GM19452 (cell line): ENCODE measurements around the gene SCO1.
"Not testable (repeated sequence)": the region's sequence is repeated elsewhere in the genome, so short reads cannot be mapped to it uniquely, and the experiment has no call there.

ENCODE experiments used
- ATAC-seq: cut with Tn5 transposase; IDR thresholded peaks from one replicate; pipeline ENCODE4 v1.9.1; 2021; ENCODE audit not compliant: unreplicated experiment

Gene SCO1

DNA sequence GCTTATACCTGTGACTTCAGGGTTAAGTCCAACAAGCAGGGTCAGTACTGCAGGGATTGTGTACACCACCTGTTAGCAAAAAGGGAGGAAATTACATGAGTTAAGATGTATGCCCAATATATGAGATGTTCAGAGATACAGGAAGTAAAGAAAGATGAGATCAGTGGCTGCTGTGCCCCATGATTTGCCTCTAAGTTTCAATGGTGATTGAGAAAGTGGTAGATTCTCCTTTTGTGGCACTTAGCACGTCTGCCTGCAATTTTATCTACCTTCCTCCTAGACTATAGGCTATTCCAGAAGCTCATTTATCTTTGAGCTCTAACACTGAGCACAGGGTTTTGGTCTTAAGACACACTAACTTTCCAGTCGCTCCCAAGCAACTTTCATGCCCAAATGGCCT lies 28.9 kb upstream of the SCO1 start:
- ATAC-seq = no peak

DNA sequence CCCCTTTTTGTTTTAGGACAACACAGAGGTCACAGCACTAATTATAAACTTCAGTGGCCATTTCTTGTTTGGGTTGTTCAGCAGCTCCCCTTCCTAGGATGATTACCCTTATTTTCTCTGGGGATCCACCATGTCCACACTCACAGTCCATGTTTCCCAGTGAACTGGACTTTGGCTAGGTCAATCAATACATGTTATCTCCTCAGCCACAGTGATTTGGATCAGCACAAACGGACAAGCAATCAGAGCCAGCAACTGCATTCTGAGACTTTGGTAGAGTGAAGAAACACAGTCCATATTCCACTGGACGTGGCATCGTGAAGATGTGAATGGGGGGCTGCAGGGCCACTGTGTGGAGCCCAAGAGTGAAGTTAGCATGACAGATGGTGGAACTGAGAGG lies 27.9 kb upstream of the SCO1 start:
- no peak for ATAC-seq

DNA sequence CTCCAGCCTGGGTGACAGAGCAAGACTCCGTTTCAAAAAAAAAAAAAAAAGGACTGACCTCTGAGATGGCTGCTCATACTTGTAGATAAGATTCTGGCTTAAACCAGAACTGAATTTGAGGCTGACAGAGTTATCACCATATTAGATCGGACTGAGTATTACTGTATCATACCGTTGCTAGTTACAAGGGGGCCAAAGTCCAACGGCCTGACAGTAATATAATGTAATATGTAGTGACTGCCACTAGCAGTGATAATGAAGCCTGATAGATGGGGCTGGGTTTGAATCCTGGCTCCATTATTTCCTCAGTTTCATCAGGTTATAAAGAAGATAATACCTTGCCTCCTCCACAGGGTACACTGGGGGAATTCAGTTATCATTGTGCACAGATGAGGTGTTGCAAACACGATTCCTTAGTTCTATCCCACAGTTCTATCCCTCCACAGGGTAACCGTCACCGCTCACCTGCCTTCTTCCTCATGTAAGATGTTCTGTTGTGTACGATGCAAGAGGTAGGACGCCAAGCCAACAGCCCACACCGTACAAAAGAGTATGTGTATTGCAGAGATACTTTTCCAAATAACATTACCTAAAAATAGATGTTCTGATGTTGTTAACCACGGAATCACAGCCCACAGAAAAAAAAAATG lies 27.3 kb upstream of the SCO1 start:
- no peak for ATAC-seq

DNA sequence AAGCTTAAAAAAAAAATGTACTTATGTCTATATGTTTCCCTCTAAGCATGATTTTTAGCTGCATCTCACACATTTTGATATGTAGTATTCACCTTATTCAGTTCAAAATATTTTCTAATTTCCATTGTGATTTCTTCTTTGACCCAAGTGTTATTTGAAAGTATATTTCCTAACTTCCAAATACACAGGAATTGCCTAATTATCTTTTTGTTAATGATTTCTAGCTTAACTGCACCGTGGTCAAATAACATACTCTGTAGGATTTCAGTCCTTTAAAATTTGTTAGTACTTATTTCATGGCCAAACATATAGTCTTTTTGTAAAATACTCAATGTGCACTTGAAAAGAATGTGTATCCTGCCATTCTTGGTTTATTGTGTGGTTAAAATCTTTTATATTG lies 21.2 kb upstream of the SCO1 start:
- no peak for ATAC-seq

DNA sequence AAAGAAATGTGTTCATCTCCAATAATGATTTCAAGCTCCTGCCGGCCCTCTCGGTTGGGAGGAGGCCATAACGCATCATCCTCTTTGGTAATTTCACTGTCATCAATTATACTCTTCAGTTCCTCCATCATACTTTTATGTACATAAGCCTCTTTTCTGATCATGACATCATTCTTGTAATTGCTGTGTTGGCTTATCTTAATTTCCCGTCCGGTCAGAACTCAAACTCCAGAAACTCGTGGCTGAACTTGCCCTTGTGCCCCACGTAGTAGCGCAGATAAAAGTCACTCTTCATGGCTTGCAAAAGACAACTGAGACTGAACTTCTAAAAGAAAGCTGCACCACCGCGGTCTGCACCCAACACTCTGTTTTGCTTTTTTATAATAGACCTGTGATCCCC lies 18.9 kb upstream of the SCO1 start:
- ATAC-seq = no peak

DNA sequence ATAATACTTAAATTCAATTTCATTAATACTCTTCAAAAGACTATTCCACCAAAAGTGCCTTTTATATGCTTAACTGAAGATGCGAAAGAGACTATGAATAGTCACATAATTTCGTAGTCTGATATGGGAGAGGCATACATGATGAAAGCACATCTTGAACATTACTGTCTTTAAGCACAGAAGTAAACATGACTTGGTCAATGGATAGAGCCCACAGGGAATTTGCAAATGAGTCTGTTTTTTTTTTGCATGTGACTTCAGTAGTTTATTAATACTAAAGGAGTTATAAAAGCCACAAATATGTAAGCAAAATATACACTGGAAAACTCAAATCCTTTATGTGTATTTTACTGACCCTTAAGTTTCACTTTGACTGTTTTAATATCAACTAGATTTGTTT lies 16.0 kb upstream of the SCO1 start:
- ATAC-seq = no peak

DNA sequence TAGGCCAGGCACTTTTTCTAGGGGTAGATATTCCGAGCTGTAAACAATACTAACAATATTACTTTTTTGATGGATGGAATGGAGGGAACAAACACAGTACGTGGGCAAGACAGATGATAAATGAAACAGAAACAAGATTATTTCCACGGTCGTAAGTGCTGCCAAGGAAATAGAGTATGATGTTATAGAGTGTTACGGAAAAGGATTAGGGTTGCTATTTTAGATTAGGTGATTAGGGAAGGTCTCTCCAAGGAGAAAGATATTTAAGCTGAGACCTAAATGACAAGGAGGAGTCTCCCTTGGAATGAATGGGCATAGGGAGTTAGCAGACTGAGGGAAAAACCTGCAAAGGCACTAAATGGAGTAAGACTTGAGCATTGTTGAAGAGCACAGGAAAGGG lies 8.4 kb upstream of the SCO1 start:
- ATAC-seq = no peak

DNA sequence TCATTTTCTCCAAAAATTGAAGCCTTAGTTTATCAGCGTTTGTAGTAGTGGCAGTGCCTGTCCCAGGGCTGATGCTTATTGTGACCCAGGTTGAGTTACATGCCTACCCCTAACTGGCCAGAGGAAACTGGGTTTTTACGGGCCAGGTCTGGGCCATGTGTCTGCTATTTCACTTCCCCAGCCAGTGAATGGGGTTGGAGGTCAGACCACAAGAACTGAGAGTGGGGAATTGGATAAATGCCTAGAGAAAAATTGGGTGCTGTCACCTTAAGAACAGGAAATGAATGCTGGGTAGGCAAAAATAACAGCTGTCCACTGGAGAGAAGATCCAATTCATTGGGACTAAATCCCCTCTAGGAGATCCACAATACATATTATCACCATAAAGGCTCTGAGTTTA lies 5.2 kb upstream of the SCO1 start:
- ATAC-seq = no peak

DNA sequence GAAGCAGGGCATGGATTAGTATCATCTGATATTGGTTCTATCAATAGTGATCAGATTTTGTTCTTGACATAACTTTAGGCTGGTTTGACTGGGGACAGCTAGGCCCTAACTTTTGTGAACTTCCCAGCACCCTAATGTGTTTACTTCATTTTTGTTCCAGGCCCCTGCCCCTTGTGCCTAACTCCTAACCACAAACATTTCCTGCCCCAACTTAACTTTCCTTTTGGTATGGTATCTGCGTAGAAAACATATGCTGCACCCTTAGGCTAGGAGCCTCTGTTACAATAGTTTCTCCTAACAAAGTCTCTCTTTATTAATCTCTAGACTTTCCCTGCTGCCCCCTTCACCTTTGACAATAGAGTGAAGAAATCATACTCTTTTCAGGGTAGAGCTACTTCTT lies 2.5 kb upstream of the SCO1 start:
- no peak for ATAC-seq

DNA sequence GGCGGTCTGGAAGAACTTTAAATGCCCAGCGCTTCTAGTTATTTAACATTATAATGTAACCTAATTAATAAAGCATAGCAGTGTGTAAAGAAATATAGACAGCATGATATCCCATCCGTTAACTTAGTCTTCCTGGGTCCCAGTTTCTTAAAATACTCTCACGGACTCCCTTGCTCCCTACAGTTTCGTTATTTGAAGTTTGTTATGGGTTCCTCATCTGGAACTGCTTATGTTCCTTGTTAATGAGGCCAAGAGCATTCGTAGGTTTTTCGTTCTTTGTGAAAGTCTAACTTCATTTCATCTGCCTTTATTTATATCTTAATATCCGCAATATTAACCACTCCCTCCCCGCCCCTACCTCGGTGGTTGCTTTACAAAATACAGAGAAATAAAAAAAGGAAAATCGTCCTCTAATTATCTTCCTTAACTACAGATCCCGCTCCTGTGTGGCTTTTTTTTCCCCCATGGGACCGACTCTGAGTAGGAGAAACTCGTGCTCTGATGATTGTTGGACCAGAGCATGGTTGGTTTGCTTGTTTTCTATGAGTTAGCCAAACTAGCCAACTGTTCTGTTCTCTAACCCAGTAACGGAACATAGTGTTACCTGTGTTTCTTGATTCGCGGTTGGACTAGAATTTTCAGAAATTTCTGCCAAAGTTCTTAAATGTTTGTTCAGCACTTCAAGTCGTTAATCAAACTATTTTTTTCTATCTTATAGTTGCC lies 924 bp upstream of the SCO1 start:
- ATAC-seq = no peak

DNA sequence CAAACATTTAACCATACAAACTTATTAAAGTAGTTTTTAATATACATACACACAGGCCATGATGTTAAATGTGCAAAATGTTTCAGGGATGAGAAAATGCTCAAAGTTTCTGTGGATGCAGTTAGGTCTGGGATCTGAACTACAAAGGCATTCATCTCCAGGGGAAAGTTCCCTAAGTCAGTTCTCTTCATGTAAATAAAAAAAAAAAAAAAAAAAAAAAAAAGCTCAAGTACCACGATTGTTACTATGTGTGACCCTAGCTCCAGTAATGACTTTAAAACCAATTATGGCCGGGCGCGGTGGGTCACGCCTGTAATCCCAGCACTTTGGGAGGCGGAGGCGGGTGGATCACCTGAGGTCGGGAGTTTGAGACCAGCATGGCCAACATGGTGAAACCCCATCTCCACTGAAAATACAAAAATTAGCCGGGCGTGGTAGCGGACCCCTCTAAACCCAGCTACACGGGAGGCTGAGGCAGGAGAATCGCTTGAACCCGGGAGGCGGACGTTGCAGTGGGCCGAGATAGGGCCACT lies 1.4 kb downstream of the SCO1 start:
- ATAC-seq = not testable (repeated sequence)

DNA sequence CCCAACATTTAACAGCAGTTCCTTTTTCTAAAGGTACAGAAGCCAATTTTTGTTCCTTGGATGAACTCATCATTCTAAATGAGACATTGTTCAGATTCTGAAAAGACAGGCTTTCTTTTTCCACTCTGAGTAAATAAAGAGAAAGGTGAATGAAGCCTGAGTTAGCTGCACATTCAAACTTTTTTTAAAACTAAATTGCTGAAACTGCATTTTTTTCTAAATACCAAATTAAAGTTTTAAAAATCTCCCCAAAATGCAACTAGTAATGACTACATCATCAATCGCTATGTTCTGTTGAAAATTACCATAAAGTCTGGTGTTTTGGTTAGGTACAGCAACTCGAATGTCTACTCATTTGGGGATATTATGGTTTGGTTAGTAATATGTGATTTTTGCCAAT lies 9.8 kb downstream of the SCO1 start:
- no peak for ATAC-seq

DNA sequence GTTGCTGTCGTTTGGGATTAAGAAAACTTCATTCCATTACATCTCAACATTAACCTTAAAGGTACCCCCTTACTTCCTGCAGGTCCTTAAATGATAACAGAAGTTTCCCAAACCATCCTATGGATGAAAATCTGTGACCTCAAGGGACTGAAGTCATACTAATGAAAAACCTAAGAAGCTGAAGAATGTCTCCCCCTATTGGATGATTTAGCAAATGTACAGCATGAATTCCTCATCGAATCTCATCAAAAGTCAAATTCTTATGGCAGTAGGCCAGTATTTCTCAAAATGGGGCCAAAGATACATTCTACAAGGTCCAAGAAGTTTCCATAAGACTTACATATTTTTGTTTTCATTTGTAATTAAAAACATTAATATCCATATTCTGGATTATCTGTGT lies 13.5 kb downstream of the SCO1 start:
- ATAC-seq = no peak

DNA sequence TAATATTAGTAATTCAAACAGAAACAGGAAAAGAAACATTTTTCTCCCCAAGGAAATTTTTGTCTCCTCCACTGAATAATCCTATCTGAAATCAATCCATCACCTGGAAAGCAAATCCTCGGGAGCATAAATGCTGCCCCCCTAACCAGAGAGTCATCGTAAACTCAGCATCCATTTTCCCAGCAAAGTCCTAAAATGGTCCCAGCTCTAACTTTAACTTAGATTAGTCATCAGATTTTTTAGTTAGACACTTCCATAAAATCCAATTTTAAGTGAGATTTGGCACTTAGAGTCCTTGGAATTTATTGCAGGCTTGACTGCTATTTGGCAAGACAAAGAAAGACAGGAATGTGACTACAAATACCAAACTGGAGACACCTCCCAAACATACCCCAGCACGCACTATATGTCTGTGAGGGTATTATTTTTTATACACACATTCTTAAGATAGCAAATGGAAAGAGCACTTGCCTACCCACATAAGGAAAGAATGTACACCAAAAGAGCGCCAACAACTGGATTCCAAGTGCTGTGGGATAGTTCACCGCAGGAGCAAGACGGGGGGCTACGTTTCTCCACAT lies 15.4 kb downstream of the SCO1 start:
- no peak for ATAC-seq

DNA sequence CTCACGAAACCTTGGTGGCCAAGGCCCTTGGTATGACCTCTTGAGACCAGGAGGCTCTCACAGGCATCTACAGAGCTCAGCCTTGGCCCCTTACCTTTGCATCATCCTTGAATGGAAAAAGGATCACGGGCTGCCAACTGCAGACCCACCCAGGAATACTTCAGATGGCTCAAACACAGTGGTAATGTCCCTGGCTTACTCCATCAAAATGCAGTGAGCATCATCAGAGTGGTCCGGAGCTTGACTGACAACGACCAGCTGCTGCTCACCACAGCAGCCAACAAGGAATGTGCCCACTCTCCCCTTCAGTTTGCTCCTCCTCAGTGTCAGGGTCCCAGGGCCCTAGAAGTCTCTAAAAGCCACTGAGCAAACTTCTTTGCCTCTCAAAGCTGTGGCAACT lies 22.6 kb downstream of the SCO1 start:
- no peak for ATAC-seq

DNA sequence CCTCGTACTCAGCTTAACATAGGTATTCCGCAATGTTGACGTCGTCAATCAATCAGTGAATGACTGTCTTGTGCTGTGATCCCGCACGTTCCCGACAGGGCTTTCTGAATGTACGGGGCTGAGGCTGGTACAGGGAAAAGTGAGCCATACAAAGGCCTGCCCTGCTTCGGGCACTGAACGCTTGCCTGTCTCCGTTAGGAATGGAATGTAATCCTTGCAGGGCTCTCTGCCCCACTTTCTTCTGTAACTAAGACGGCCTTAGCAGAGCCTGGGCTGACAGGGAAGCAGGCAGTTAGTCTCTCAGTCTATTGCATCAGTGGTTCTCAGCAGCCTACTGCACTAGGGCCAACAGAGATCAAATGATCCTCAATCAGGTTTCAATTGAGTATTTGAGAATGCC lies 24.0 kb downstream of the SCO1 start:
- ATAC-seq = no peak

DNA sequence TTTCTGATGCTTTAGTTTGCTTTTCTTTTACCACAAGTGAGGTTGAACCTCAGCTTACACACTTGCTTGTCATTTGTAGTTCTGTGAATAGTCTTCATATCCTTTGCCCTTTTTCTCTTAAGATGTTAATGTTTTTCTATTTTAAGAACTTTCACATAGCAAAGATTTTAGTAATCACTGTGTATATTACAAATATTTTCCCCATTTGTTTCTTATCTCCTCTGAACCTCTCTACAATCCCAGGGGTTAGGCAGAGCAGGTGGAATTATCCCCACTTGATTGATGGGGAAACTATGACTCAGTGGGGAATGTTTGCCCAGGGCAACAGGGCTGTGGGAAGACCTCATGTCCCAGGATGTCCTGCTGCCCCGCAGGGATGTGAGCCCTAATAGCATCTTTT lies 28.6 kb downstream of the SCO1 start:
- ATAC-seq = no peak

DNA sequence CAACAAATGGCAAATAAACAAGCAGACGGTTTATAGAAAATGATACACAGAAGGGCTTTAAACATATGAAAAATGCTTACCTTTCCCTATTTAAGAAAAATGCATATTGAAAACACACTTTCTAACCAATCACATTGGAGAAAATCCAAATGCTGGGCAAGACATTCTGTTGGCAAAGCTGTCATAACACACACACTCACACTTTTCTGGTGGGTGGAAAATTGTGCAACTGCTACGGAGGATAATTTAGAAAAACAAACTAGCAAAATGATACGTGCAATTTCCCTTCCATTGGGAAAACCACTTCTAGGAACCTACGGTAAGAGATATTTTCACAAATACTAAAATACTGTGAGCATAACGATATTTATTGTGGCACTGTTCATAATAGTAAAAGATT lies 30.4 kb downstream of the SCO1 start:
- ATAC-seq = no peak

DNA sequence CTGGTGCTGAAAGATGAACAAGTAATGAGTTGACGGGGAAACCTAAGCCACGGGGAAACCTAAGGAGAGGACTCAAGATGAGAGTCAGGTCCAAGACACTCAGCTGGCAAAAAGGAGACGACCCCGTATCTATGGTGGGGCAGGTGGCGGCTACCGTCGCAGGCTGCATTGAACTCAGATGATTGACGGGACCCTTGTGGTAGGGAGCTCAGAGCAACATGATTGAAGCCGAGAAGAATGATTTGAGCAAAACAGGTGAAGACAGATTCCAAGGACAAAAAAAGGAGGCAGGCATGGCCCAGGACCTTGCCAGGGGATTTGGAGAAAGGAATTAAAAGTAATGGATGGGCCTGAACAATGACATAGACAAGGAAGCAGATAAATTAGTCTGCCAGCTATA lies 32.8 kb downstream of the SCO1 start:
- ATAC-seq = no peak

DNA sequence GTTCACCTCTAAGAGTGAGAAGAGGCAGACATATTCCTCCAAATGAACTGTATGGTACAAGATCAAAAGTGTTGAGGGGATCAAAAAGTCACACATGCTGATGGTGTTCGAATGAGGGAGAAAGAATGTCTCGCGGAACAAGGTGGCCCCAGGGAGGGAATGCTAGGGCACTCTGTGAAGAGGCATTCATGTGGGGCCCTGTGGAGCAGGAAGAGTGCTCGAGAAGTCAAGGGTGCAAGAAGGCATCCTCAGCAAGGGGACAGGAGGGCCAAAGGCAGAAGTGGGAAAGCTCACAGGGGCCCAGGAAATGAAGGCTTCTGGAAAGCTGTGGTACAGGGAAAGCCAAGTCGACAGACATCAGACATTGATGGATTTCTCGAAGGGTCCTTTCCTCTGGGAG lies 34.1 kb downstream of the SCO1 start:
- ATAC-seq = no peak

DNA sequence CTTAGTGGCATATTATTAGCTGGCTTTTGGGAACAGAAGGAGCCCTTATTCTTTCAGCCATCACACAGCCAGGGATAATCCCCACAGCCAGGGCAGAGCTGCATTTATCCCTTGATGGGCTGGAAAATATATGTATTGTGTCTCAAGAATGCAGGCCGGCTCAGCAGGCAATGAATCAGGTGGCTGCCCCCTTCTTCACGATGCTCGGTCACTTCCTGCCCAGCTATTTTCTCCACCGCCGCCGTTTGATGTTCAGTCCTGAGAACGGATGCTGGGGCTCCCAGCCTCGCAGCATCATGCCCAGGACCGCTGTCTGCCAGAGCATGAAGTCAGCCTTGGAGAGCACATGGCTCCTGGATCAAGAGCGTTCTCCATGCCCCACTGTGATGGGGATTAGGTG lies 35.9 kb downstream of the SCO1 start:
- no peak for ATAC-seq

DNA sequence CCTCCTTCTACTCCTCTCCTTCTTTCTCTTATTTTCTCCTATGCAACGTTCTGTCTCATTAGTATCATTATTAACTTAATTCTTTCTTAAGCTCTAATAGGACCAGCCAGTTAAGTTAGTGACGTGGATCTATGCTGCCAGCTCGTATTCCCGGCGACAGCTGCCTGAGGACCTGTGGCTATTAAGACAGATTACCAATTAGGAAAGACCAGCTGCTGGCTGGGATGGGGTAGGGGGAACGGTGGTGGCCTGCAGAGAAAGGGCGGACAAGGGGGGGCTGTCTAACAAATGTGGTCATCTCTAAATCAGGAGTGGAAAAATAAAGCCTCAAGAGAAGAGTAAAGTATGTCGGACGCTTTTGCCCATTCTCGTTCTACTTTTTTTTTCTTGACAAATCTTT lies 39.5 kb downstream of the SCO1 start:
- no peak for ATAC-seq
